Lower lobe of right lung (tissue), 2 donors: ENCODE data around the gene SYNM. TPM values are rescaled to one million over a fixed set of nuclear protein-coding genes. Genes with fewer than 3 reads are reported as not detected.

Experiments
- ATAC-seq, 2 donors: fragments of 200-7000 bp; cut with Tn5 transposase; one replicate each; pipeline ENCODE4 v1.9.1; 2020 to 2022; ENCODE audit warnings: mild to moderate bottlenecking in 2 of 2, moderate library complexity in 2 of 2
- DNase-seq: peaks from one replicate; pipeline ENCODE4 v3.0.0-alpha.2; 2020
- H3K27ac ChIP-seq: fragments of 200-600 bp; one replicate; pipeline ENCODE4 v1.8.0; 2022
- H3K27me3 ChIP-seq: fragments of 200-600 bp; one replicate; pipeline ENCODE4 v1.8.0; 2022; ENCODE audit warnings: low read depth
- H3K36me3 ChIP-seq: fragments of 200-600 bp; one replicate; pipeline ENCODE4 v1.8.0; 2022; ENCODE audit warnings: mild to moderate bottlenecking
- H3K4me1 ChIP-seq: fragments of 200-600 bp; one replicate; pipeline ENCODE4 v1.8.0; 2022
- H3K4me3 ChIP-seq: fragments of 200-600 bp; one replicate; pipeline ENCODE4 v1.8.0; 2022; ENCODE audit warnings: mild to moderate bottlenecking
- H3K9me3 ChIP-seq: fragments of 200-600 bp; one replicate; pipeline ENCODE4 v1.8.0; 2022
- intact Hi-C: fragments of 100-400 bp; cut with DNase I; formaldehyde crosslinking; loops from one replicate; pipeline ENCODE4 v1.11.0; 2022
- total RNA-seq: library from RNA; stranded (reverse); fragmentation: NEBNext Ultra II Directional; extraction: Animal tissue kit (Norgen Biotek cat#: 25700); gene quantifications from one replicate; pipeline ENCODE4 v1.2.1, GENCODE V29; 2021
- TF ChIP-seq, protein P1 (sequence below): fragments of 200-600 bp; IDR thresholded peaks from one replicate; pipeline ENCODE4 v1.8.0; 2022; ENCODE audit warnings: antibody characterized with exemption, mild to moderate bottlenecking
- donor health status: DM: no; HTN: yes; CAD: no; lungs with severe emphysema.

The SYNM gene
- total RNA-seq, 1 donor from 2014 or later, result 26.8 TPM

DNA sequence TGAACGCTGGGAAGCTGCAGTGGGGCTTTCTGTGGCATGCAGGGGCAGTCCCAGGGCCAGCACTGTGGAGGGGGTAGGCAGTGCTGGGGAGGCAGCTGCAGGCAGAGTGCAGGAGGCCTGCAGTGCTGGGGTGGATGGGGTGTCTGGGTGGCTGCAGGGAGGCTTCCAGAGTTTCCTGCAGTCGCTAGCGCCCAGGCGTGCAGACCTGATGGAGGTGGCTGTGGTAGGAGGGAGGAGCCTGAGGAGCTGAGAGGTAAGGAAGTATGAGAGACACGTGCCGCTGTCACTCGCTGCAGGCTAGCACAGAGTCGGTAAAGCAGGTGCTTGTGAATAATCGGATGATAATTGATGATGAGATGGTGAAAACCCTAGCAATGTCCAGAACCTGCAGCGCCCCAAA, 16.3 kb downstream of the SYNM start:
- DNase-seq, result peak; percentile 22
- no peak for ATAC-seq
- H3K27me3 ChIP-seq, result no peaks in the 10 kb centered on the region
- H3K4me1 ChIP-seq, result peaks cover 22% of the 10 kb centered on the region
- TF ChIP-seq, protein P1, sequence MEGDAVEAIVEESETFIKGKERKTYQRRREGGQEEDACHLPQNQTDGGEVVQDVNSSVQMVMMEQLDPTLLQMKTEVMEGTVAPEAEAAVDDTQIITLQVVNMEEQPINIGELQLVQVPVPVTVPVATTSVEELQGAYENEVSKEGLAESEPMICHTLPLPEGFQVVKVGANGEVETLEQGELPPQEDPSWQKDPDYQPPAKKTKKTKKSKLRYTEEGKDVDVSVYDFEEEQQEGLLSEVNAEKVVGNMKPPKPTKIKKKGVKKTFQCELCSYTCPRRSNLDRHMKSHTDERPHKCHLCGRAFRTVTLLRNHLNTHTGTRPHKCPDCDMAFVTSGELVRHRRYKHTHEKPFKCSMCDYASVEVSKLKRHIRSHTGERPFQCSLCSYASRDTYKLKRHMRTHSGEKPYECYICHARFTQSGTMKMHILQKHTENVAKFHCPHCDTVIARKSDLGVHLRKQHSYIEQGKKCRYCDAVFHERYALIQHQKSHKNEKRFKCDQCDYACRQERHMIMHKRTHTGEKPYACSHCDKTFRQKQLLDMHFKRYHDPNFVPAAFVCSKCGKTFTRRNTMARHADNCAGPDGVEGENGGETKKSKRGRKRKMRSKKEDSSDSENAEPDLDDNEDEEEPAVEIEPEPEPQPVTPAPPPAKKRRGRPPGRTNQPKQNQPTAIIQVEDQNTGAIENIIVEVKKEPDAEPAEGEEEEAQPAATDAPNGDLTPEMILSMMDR, result no peak
- no peaks in the 10 kb centered on the region for H3K36me3 ChIP-seq
- no peaks in the 10 kb centered on the region for H3K9me3 ChIP-seq
- no peak overlapping the region for H3K27ac ChIP-seq
- intact Hi-C loops, result no loop called here
- H3K4me3 ChIP-seq, result no peak overlapping the region

- no peaks in the 10 kb centered on the region for H3K27me3 ChIP-seq
- peaks cover 22% of the 10 kb centered on the region for H3K4me1 ChIP-seq
- no peak overlapping the region for H3K27ac ChIP-seq
- H3K4me3 ChIP-seq, result no peak overlapping the region
- TF ChIP-seq, protein P1, result no peak
- DNase-seq, result no peak
- intact Hi-C loops, result no loop called here
- no peak for ATAC-seq
- no peaks in the 10 kb centered on the region for H3K36me3 ChIP-seq
- no peaks in the 10 kb centered on the region for H3K9me3 ChIP-seq
Observed at GRCh38 chr15:99121691-99122410, 17.0 kb downstream of the SYNM start.

- no peaks in the 10 kb centered on the region for H3K36me3 ChIP-seq
- TF ChIP-seq, protein P1, result no peak
- no peaks in the 10 kb centered on the region for H3K9me3 ChIP-seq
- no peak for DNase-seq
- H3K4me3 ChIP-seq, result peak overlapping the region; percentile 21
- H3K27me3 ChIP-seq, result no peaks in the 10 kb centered on the region
- peaks cover 22% of the 10 kb centered on the region for H3K4me1 ChIP-seq
- intact Hi-C loops, result no loop called here
- ATAC-seq, result peak in 1 of 2 donors; percentile 35
- peak overlapping the region; percentile 73 for H3K27ac ChIP-seq
Observed at GRCh38 chr15:99122831-99123712, 18.2 kb downstream of the SYNM start.

DNA sequence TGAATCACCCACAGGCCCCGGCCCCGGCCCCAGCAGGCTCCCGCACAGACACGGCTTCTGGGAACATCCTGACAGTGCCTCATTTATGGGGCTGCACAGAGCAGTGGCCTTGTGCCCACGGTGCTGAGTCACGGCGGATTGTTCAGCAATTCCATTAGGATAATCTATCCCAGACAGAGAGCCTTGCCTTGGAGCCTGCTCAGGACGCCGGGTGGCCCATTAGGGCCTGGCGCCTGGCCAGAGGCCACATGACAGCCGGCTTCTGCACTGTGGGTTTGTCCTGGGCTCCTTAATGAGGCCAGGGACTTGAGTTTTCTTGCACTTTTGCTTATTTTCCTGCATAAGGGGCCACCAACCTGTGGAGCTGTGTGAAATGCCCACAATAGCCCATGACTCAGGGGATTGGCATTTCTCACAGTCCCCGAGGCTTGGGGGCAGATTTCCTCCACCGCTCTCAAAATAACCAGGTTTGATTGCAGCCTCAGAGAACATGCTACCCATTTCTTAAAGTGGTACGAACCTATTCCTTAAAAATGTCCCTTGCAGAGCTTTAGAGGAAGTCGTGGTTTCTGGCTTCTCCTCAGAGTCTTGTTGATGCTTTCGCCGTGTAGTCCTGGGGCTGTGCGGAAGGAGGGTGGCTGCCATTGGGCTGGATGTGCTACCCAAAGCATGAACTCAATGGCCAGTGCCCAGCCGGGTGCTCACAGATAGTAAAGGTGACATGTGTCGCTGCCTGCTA, 19.0 kb downstream of the SYNM start:
- peak overlapping the region; percentile 21 for H3K4me3 ChIP-seq
- no peaks in the 10 kb centered on the region for H3K27me3 ChIP-seq
- TF ChIP-seq, protein P1, result no peak
- no peaks in the 10 kb centered on the region for H3K36me3 ChIP-seq
- DNase-seq (peak; percentile 69), ATAC-seq (peak; percentile 82 to 86)
- no peaks in the 10 kb centered on the region for H3K9me3 ChIP-seq
- H3K27ac ChIP-seq, result peak overlapping the region; percentile 73
- intact Hi-C loops, result no loop called here
- H3K4me1 ChIP-seq, result peaks cover 22% of the 10 kb centered on the region

- TF ChIP-seq, protein P1, result no peak
- no peak for ATAC-seq
- Histone ChIP-seq H3K27me3 (no peaks in the 10 kb centered on the region), H3K27ac (no peak overlapping the region), H3K4me1 (peaks cover 22% of the 10 kb centered on the region), H3K4me3 (no peak overlapping the region), H3K36me3 (no peaks in the 10 kb centered on the region), H3K9me3 (no peaks in the 10 kb centered on the region)
- intact Hi-C loops, result no loop called here
- DNase-seq, result peak; percentile 23
Observed at GRCh38 chr15:99124641-99125040, 19.8 kb downstream of the SYNM start.
